Spleen (tissue), 7 donors: ENCODE data around the gene TBC1D22A.

ENCODE experiments used
- CTCF ChIP-seq, 11 experiments: fragments of 200-600 bp in 7 of 11; fragments of 450-650 bp in 4 of 11; sonication (generic) in 4 of 11; IDR thresholded peaks in 8 of 11; conservative IDR thresholded peaks in 3 of 11; 1 replicate in 7 of 11; 2 replicates in 4 of 11; pipeline versions ENCODE4 v1.4.0 to v1.8.0; 2016 to 2021; ENCODE audit warnings: antibody characterized with exemption in 11 of 11, inconsistent platforms in 4 of 11, mild to moderate bottlenecking in 1 of 11
- POLR2A ChIP-seq, 3 donors: fragments of 450-650 bp; IDR thresholded peaks; one replicate each; pipeline ENCODE4 v1.5.1; 2017; ENCODE audit warnings: antibody characterized with exemption in 3 of 3, mild to moderate bottlenecking in 1 of 3
- donor health status: DM: no; HTN: no; CAD: no; lungs with moderate emphysema.
- donor health status: DM: no; HTN: no; CAD: no.
- donor health status: DM: no; HTN: no; CAD: no.

- no peak for TF ChIP-seq CTCF (IDR thresholded peaks at IDR 0.05 in 8 of 11, conservative IDR thresholded peaks at IDR 0.05 in 3 of 11)
- no peak for TF ChIP-seq POLR2A (IDR thresholded peaks at IDR 0.05)
These were observed 5.0 kb downstream of the TBC1D22A start for GRCh38 chr22:46767249-46767985.
